AG09319 (cell line): ENCODE data around the gene DYNLT4.
"Not testable (repeated sequence)": the region's sequence is repeated elsewhere in the genome, so short reads cannot be mapped to it uniquely, and the experiment has no call there.

Experiments
- DNase-seq: peaks from one replicate; pipeline ENCODE4 v3.0.0-alpha.2; 2010; ENCODE audit warnings: low read depth; ENCODE audit errors: extremely low read depth
- CTCF ChIP-seq: IDR thresholded peaks from 2 replicates; pipeline ENCODE4 v1.5.1; 2011; ENCODE audit warnings: low read depth, mild to moderate bottlenecking, inconsistent platforms, low read length, moderate library complexity

Gene DYNLT4

DNA sequence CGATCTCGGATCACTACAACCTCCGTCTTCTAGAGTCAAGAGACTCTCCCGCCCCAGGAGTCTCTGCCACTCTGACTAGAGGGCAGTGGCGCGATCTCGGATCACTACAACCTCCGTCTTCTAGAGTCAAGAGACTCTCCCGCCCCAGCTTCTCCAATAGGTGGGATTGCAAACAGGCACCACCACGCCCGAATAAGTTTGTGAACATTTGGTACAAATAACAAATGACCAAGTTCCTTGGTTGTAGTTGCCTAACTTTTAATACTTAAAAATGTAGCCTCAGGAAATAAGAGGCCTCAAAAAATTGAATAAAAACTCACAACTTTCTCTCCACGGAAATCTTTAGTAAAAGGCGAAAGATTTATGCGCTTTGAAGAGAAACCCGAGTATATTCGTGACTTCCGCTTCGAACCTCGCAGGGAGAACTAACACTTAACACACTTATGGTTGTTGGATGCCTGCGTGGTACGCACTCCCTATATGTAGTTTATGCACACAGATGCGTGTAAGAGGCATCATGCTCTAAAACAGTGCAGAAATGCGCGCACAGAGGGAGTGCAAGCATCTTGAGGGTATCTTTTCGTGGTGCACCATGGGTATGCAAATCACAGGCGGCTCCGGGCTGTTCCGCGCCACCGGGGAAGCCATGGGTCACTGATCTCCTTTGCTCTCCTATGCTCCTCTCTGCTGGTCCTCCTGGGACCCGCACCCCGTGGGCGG, 12.6 kb upstream of the DYNLT4 start:
- TF ChIP-seq CTCF = peak; percentile 8

GRCh38 chr1:44819196-44819607, 12.1 kb upstream of the DYNLT4 start:
- TF ChIP-seq CTCF = no peak
- no peak for DNase-seq

More for the DNA sequence above, 12.6 kb upstream of the DYNLT4 start:
- peak; percentile 65 for DNase-seq

DNA sequence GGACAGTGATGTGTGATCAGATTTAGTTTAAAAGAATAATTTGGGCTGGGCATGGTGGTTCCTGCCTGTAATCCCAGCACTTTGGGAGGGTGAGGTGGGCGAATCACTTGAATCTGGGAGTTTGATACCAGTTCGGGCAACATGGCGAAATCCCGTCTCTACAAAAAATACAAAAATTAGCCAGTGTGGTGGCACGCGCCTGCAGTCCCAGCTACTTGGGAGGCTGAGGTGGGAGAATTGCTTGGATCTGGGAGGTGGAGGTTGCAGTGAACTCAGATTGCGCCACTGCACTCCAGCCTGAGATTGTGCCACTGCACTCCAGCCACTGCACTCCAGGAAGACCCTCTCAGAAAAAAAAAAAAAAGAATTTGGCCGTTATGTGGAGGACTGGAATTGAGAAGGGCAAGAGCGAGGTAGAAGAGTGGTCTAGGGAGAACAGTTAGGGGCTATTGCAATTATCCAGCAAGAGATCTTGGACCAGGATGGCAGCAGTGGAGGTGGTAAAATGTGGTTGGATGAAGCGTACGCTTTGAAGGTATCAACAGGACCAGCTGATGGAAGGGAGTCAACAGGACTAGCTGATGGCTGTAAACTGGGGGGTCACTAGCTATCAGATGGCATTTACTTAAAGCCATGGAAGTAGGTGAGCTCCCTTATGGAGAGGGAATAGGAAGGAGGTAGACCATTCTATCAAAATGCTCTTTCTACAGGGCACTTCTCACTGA, 10.8 kb upstream of the DYNLT4 start:
- no peak for TF ChIP-seq CTCF
- no peak for DNase-seq

DNA sequence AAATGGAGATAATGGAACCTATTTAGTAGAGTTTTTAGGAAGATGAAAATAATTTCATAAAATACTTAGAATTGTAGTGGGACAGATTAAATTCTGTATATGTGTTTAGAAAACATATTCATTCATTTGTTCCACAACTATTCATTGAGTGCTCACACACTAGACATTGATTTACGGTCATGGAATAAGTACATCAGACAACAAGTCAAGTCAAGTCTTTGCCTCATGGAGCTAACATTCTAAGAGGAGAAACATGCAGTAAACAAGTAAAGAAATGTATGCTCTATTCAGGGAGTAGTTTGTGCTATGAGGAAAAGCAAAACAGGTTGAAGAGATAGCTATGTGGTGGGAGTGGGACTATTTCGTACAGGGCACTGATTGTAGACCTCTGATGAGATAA, 10.2 kb upstream of the DYNLT4 start:
- no peak for TF ChIP-seq CTCF

DNA sequence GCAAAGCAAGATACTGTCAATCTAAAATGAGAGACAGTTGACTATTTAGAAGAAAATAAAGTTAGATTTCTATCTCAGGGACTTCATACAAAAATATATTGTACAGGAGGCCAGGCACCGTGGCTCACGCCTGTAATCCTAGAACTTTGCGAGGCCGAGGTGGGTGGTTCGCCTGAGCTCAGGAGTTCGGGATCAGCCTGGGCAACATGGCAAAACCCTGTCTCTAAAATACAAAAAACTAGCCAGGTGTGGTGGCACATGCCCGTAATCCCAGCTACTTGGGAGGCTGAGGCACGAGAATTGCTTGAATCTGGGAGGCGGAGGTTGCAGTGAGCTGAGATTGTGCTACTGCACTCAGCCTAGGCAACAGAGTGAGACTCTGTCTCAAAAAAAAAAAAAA, 8.8 kb upstream of the DYNLT4 start:
- DNase-seq = not testable (repeated sequence)

More for the DNA sequence above, 10.2 kb upstream of the DYNLT4 start:
- DNase-seq = no peak

DNA sequence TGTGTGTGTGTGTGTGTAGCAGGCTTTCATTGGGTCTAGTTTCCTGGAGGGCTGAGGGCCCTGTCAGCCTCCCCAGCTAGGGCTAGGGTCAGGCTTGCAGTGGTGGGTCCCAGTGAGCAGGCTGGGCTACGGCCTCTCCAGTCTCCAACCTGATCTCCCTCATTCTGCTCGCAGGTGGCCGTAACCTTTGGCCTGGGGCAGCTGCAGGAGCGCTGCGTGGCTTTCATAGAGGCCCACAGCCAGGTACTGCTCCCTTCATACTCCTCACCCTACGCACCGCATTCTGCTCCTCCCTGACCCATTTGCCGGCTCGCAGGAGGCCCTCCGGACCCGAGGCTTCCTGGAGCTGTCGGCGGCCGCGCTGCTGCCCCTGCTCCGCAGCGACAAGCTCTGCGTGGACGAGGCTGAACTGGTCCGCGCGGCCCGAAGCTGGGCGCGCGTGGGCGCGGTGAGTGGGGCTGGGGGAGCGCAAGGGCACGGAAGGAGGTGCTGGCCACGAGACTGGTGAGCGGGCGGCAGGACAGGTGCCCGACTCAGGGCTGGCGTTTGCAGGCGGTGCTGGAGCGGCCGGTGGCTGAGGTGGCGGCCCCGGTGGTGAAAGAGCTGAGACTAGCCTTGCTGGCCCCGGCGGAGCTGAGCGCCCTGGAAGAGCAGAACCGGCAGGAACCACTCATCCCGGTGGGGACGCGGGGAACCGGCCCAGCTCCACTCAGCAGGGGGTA, 5.8 kb upstream of the DYNLT4 start:
- TF ChIP-seq CTCF = no peak
- no peak for DNase-seq

DNA sequence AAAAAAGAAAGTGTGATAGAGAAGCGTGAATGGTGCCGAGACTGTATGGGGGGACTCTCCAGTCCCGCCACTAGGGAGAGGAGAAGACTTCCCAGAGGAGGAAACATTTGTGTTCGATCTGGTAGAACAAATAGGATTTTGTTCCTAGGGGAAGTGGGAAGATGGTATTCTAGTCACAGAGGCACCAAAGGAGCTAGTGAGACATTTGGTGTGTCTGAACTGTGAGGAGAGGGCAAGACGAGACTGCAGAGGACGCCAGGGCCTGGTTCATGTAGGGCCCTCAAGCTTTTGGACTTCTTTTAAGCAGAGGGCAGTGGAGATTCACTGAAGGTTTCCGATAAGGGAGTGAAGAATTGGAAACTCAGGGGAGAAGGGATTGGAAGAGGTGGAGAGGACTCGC, 4.1 kb upstream of the DYNLT4 start:
- TF ChIP-seq CTCF = no peak
- no peak for DNase-seq

DNA sequence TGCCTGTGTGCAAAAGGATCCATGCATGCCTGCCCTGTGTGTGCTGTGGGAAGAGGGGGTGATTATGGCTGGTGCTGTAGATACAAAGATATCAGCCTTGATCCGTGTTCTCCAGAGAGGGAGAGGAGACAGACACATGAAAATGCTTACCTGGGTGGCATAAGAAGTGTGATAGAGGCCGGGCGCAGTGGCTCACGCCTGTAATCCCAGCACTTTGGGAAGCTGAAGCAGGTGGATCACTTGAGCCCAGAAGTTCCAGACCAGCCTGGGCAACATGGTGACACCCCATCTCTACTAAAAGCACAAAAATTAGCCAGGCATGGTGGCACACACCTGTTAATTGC, 3.6 kb upstream of the DYNLT4 start:
- DNase-seq = not testable (repeated sequence)
